Daoy (cell line): ENCODE measurements around the gene MYCBP. TPM values are rescaled to one million over a fixed set of nuclear protein-coding genes. Genes with fewer than 3 reads are reported as not detected.
"Not testable (repeated sequence)": the region's sequence is repeated elsewhere in the genome, so short reads cannot be mapped to it uniquely, and the experiment has no call there.

Experiments used
- DNase-seq: peaks from one replicate; pipeline ENCODE4 v3.0.0-alpha.2; 2015; ENCODE audit warnings: low read depth
- total RNA-seq: library from RNA; depleted of rRNA; stranded (reverse); fragments of >200 nt; shearing (Covaris generic); gene quantifications from 2 replicates; pipeline ENCODE4 v1.2.3, GENCODE V29; 2014; rRNA removed

MYCBP gene
- 56.9 and 60.0 TPM in 2 replicates for total RNA-seq

GRCh38 chr1:38873027-38873969, at the start of gene MYCBP:
MYCBP (minus strand) TSS chr1:38873348; CDS start chr1:38873305, 43 bp downstream.
- DNase-seq, result peak; percentile 99

- no peak for DNase-seq
Observed at GRCh38 chr1:38919130-38919529, 46.0 kb upstream of the MYCBP start.

GRCh38 chr1:38918568-38918967, 45.4 kb upstream of the MYCBP start:
- DNase-seq, result no peak

- DNase-seq, result no peak
Observed at GRCh38 chr1:38917772-38918171, 44.6 kb upstream of the MYCBP start.

GRCh38 chr1:38917337-38917736, 44.2 kb upstream of the MYCBP start:
- no peak for DNase-seq

DNA sequence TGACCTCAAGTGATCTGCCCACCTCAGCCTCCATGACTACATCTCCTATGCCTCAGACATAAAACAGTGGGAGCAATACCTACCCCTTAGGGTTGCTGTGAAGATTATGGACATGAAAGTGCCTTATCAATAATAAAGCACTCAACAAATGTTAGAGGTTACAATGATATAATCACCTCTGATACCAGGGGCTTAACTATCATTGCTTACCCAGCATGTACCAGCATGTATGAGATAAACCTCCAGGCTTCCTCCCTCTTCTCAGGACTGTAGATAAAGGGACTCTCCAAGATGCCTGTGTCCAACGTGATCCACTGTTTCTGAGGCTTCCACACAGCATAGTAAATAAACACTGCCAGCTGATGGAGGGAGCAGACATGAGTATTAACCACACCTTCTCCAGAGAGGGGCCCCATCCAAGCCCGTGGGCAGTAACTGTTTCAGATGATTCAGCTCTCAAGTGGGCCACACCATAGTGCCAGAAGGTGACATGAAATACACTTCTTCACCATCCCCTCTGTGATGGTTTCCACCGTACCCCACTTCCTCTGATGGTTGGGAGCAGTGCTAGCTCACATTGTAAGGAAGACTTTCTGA, 42.3 kb upstream of the MYCBP start:
- peak; percentile 18 for DNase-seq

DNA sequence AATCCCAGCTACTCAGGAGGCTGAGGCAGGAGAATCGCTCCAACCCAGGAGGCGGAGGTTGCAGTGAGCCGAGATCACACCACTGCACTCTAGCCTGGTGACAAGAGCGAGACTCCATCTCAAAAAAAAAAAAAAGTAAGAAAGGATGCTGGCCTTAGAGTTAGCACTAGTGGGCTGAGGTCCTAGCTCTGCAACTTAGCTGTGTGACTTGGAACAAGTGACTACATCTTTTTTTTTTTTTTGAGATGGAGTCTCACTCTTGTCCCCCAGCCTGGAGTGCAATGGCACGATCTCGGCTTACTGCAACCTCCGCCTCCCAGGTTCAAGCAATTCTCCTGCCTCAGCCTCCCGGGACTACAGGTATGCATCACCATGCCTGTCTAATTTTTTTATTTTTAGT, 41.8 kb upstream of the MYCBP start:
- DNase-seq, result not testable (repeated sequence)

GRCh38 chr1:38908821-38909220, 35.7 kb upstream of the MYCBP start:
- DNase-seq, result no peak

DNA sequence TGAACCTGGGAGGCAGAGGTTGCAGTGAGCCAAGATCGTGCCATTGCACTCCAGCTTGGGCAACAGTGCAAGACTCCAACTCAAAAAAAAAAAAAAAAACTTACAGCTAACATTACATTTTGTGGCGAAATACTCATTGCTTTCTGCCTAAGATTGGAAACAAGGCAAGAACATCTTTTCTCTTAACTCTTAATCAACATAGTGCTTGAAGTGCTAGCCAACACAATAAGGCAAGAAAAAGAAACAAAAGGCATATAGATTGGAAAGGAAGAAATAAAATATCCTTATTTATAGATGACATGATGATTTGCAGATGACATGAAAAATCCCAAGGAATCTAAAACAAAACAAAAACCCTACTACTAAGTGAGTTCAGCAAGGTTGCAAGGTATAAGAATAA, 32.8 kb upstream of the MYCBP start:
- DNase-seq, result no peak

GRCh38 chr1:38899560-38899959, 26.4 kb upstream of the MYCBP start:
- no peak for DNase-seq

DNA sequence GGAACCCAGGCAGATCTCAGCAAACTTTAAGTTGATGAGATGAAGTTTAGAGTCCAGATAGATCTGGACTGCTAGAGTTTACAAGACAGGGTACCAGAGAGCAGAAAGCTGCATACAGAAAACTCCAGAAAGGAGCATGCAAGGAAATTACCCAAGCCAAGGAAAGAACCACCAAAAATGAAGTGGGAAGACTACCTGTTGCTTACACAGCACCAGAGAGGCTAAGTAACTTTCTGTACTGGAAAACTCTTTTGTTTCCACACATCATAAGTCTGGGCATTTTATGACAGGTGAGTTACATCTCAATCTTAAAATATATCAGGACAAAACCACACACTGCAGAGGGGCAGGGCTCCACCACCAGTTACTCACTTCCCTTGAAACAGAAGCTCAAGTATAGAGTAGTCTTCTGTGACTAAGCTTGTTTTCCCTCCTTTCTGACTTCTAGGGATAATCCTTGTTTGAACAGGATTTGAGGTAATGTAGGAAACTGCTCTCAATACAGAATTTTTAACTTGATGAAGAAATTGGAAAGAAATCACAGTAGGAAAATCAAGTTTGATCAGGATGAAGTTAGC, 25.6 kb upstream of the MYCBP start:
- DNase-seq, result no peak

DNA sequence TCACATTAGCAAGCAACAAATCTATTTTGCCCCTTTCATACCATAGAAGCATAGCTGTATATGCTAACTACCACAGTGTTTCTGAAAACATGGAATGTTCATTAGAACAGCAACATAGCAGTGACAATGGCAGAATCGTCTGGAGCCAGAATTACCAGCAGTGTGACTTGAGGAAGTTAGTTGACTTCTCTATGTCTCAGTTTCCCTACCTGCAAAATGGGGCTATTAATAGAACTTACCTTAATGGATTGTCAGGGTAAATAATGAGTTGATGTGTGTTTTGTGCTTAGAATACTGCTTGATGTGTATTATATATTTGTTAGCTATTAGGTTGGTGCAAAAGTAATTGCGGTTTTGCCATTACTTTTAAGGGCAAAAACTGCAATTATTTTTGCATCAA, 23.0 kb upstream of the MYCBP start:
- DNase-seq, result no peak

- no peak for DNase-seq
Observed at GRCh38 chr1:38892976-38893375, 19.8 kb upstream of the MYCBP start.

- DNase-seq, result no peak
Observed at GRCh38 chr1:38891753-38892152, 18.6 kb upstream of the MYCBP start.

DNA sequence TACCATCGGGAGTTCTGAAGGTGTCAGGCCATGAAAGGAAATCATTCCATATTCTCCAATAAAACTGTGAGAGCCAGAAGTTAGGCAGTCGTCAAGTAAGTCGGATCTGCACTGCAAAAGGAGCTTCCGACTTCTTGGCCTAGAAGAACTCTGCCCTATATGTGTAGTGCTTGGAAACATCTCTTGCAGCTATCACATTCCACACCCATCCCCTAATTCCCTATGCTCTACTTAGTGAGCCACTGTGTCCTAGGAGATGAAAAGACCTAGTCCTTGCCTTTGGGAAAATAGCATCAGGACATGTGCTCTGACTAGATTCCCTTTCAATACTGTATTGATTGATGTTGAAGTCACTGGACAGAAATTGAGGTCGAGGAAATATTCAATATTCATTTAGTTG, 16.4 kb upstream of the MYCBP start:
- no peak for DNase-seq

DNA sequence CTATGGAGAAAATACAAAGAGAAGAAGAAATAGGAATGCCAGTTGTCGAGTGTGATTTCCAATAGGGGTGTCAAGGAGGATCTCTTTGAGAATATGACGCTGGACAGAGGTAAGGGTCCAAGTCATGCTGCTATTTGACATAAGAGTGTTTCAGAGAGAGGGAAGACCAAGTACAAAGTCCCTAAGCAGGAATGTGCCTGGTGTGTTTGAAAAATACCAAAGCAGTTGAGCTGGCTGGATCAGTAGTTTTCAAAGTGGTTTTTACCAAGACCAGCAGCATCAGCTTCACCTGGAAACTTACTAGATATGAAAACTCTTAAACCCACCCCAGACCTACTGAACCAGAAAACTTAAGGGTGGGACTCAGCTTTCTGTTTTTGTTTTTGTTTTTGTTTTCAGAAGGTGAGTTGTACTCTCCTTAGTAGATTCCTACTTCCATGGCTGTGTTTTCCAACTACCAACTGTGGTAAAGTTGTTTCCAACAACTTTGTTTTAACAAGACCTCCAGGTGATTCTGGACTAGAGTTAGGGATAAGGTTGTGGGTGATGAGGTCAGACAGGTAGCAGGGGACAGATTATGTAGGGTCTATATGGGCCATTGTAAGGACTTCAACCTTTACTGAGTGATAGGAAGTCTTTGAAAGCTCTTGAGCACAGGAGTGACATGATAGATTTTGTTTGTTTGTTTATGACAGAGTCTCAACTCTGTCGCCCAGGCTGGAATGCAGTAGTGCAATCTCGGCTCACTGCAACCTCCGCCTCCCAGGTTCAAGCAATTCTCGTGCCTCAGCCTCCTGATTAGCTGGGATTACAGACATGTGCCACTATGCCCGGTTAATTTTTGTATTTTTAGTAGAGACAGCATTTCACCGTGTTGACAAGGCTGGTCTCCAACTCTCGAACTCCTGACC, 15.5 kb upstream of the MYCBP start:
- DNase-seq, result no peak

GRCh38 chr1:38885092-38885491, 11.9 kb upstream of the MYCBP start:
- DNase-seq, result no peak

DNA sequence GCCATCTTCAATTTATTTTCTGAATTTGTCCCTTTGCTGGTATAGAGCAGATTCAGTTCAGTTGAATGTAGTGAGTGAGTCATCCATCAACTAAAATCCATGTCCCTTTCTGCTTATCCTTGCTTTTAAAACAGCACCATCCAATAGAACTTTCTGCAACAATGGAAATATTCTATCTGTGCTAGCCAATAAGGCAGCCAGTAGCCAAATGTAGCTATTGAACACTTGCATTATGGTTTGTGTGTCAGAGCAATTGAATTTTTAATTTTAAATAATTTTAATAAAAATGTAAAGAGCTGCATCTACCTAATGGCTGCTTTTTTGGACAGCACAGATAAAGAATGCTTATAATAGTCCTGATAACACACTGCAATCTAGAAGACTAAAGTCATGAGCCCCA, 8.3 kb upstream of the MYCBP start, which contains the start of gene GJA9:
GJA9 (minus strand) TSS at position 101 of the 400 bp plus-strand sequence. CDS start 5,489 bp downstream, outside the sequence.
- no peak for DNase-seq

DNA sequence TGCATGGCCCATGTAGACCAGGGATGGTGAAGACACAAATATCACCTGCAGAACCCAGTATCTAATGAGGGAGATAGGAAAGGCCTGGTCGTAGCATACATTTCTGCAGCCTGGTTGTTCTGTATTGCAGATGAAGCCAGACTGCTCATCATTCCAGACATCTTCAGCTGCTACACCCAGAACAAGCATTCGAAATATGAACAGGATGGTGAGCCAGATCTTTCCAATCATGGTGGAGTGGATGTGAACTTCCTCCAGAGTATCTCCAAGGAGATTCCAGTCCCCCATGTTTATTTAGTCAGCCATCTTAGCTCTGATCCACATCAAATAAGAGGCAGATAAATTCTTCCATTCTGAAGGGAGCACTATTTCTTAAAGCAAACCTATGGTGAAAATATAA, 2.7 kb upstream of the MYCBP start:
- DNase-seq, result no peak

DNA sequence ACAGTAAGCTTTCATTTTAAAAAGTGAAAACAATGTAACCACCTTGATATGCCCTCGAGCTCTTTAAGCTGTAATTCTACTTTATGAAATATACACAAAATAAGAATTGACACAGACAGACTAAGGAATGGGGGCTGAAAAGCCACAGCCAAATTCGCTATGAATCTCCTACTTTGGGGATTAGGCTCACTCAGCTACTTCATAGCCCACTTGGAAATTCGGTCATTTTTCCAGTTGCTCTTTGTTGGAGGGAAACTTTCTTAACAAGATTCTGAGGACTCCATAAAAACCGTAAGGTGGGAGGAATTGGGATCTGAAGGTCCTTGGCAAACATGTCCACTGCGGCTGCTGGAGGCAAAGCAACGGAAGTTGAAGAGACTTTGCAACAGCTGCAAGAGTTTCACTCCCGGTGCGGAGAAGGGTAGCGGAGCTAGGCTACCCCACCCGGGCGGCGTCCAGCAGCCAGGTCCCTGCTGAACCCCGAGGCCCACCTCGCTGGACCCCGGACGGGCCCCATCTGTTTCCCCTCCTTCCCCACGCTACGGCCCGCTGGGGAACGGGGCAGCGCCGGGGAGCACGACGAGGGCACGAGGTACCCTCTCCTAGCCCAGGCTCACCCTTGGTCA, 634 bp downstream of the MYCBP start:
- DNase-seq, result peak; percentile 39

DNA sequence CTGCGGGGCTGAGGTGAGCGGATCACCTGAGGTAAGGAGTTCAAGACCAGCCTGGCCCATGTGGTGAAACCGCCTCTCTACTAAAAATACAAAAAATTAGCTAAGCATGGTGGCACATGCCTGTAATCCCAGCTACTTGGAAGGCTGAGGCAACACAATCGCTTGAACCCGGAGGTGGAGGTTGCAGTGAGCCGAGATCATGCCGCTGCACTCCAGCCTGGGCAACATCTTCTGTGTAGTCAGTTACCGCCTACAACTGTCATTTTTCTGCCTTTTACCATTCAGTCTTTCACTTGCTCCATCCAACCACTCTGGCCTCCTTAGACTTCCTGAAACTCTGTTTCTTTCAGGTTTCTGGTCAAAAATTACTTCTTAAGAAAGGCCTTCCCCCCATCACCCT, 2.2 kb downstream of the MYCBP start:
- DNase-seq, result no peak
